Measurements from ENCODE around the gene AQP12B. TPM values are rescaled to one million over a fixed set of nuclear protein-coding genes. Genes with fewer than 3 reads are reported as not detected.
"Not testable (repeated sequence)": the region's sequence is repeated elsewhere in the genome, so short reads cannot be mapped to it uniquely, and the experiment has no call there.

The AQP12B gene
- total and polyA plus RNA-seq, 11 donors, result not detected

- WGBS, 4 donors, result no CpG with 5 or more reads among the region's 19 CpGs
- H3K4me3 ChIP-seq; intact Hi-C loops (cut with DNase I); H3K27ac ChIP-seq; DNase-seq; H3K36me3 ChIP-seq; H3K4me1 ChIP-seq; H3K27me3 ChIP-seq; ATAC-seq; H3K9me3 ChIP-seq: not testable (repeated sequence)
Observed at GRCh38 chr2:240695593-240695992, 12.9 kb upstream of the AQP12B start.

- H3K4me3 ChIP-seq; H3K4me1 ChIP-seq; H3K27ac ChIP-seq; ATAC-seq; H3K36me3 ChIP-seq; H3K27me3 ChIP-seq; intact Hi-C loops (cut with DNase I); H3K9me3 ChIP-seq: not testable (repeated sequence)
- peak in 1 of 5 donors; percentile 8 for DNase-seq
- WGBS, 4 donors, result 93% methylated on average over 2 of the region's 12 CpGs; no CpG with 5 or more reads in 3 of the 4 donors
Observed at GRCh38 chr2:240694304-240694703, 11.6 kb upstream of the AQP12B start.

- ATAC-seq; H3K4me3 ChIP-seq; H3K4me1 ChIP-seq; H3K27ac ChIP-seq; H3K27me3 ChIP-seq; intact Hi-C loops (cut with DNase I); H3K36me3 ChIP-seq; H3K9me3 ChIP-seq: not testable (repeated sequence)
- DNase-seq, result peak in 1 of 5 donors; percentile 15
- WGBS, 4 donors, result 73 to 93% (median 85%) methylated on average over 10 to 16 of the region's 34 CpGs; no CpG with 5 or more reads in 1 of the 4 donors
Observed at GRCh38 chr2:240692583-240693561, 10.2 kb upstream of the AQP12B start.

- H3K27me3 ChIP-seq; H3K27ac ChIP-seq; H3K4me1 ChIP-seq; H3K4me3 ChIP-seq; intact Hi-C loops (cut with DNase I); H3K9me3 ChIP-seq; H3K36me3 ChIP-seq: not testable (repeated sequence)
- DNase-seq, result peak in 1 of 5 donors; percentile 26
- peak in 1 of 4 donors; percentile 12 for ATAC-seq
- WGBS, 4 donors, result 89 to 91% (median 89%) methylated on average over 15 to 32 of the region's 37 CpGs; no CpG with 5 or more reads in 1 of the 4 donors
Observed at GRCh38 chr2:240691631-240692420, 9.1 kb upstream of the AQP12B start, which contains the start of gene AQP12A. TSS of gene AQP12A (plus strand) at chr2:240691866. CDS start at chr2:240691914, 48 bp downstream.

GRCh38 chr2:240691075-240691427, 8.4 kb upstream of the AQP12B start:
- intact Hi-C loops (cut with DNase I); H3K4me3 ChIP-seq; H3K27me3 ChIP-seq; H3K27ac ChIP-seq; H3K36me3 ChIP-seq; H3K4me1 ChIP-seq; ATAC-seq; H3K9me3 ChIP-seq; DNase-seq: not testable (repeated sequence)
- WGBS, 4 donors, result 64 to 65% methylated on average over 1 of the region's 2 CpGs; no CpG with 5 or more reads in 2 of the 4 donors

- H3K4me1 ChIP-seq; intact Hi-C loops (cut with DNase I); H3K27me3 ChIP-seq; H3K36me3 ChIP-seq; ATAC-seq; H3K4me3 ChIP-seq; H3K27ac ChIP-seq; H3K9me3 ChIP-seq; DNase-seq: not testable (repeated sequence)
- WGBS, 4 donors, result 62 to 80% (median 71%) methylated on average over 4 to 8 of the region's 18 CpGs
Observed at GRCh38 chr2:240690421-240691074, 7.9 kb upstream of the AQP12B start.

GRCh38 chr2:240689975-240690374, 7.3 kb upstream of the AQP12B start:
- H3K36me3 ChIP-seq, result no peaks in the 10 kb centered on the region
- intact Hi-C loops (cut with DNase I), result no loop called here

More at GRCh38 chr2:240689975-240690374, 7.3 kb upstream of the AQP12B start:
- ATAC-seq (no peak), DNase-seq (no peak)
- H3K4me1 ChIP-seq, result no peaks in the 10 kb centered on the region
- TF ChIP-seq CTCF (IDR thresholded peaks at IDR 0.05) (no peak), POLR2A (IDR thresholded peaks at IDR 0.05) (no peak)
- 74 to 78% (median 76%) methylated on average over 4 to 11 of the region's 11 CpGs for WGBS, 4 donors
- H3K9me3 ChIP-seq, result no peaks in the 10 kb centered on the region
- H3K27me3 ChIP-seq, result no peaks in the 10 kb centered on the region
- no peak overlapping the region for H3K27ac ChIP-seq
- no peak overlapping the region for H3K4me3 ChIP-seq

All from heart left ventricle (tissue), 16 donors.